GM13976 (cell line): Measurements from ENCODE around the gene ASAP2.
"Not testable (repeated sequence)": the region's sequence is repeated elsewhere in the genome, so short reads cannot be mapped to it uniquely, and the experiment has no call there.

Source experiments
- DNase-seq: peaks from one replicate; pipeline ENCODE4 v3.0.0; 2012; ENCODE audit warnings: low spot score
- CTCF ChIP-seq: IDR thresholded peaks from 2 replicates; pipeline ENCODE4 v1.5.1; 2012; ENCODE audit warnings: borderline replicate concordance, mild to moderate bottlenecking; ENCODE audit not compliant: insufficient read depth; ENCODE audit errors: extremely low read depth, missing control alignments, control extremely low read depth
- in situ Hi-C: fragments of 300-500 bp; cut with MboI; formaldehyde crosslinking; loops from one replicate; pipeline ENCODE4 v1.12.0; 2022; ENCODE audit warnings: low sequenced_read_pairs, mixed read lengths, inconsistent platforms; ENCODE audit not compliant: unreplicated experiment

ASAP2 gene

GRCh38 chr2:9263428-9263827 is 56.8 kb downstream of the ASAP2 start:
- TF ChIP-seq CTCF = no peak
- in situ Hi-C loops = no loop called here
- no peak for DNase-seq

- TF ChIP-seq CTCF = no peak
- DNase-seq = no peak
- in situ Hi-C loops = no loop called here
Observed at GRCh38 chr2:9264301-9264700, 57.7 kb downstream of the ASAP2 start.

GRCh38 chr2:9266711-9267110 is 60.1 kb downstream of the ASAP2 start:
- no peak for DNase-seq
- in situ Hi-C loops = no loop called here
- no peak for TF ChIP-seq CTCF

- DNase-seq, in situ Hi-C loops: not testable (repeated sequence)
Observed at GRCh38 chr2:9267286-9267685, 60.7 kb downstream of the ASAP2 start.

- in situ Hi-C loops = no loop called here
- TF ChIP-seq CTCF = no peak
- no peak for DNase-seq
Observed at GRCh38 chr2:9268301-9269080, 61.9 kb downstream of the ASAP2 start.

- no peak for TF ChIP-seq CTCF
- in situ Hi-C loops = no loop called here
- DNase-seq = no peak
Observed at GRCh38 chr2:9269295-9269694, 62.7 kb downstream of the ASAP2 start.

GRCh38 chr2:9269695-9270360 is 63.2 kb downstream of the ASAP2 start:
- no peak for DNase-seq
- TF ChIP-seq CTCF = no peak
- in situ Hi-C loops = no loop called here
